Activated CD4-positive, alpha-beta memory T cell treated with anti-CD3 and anti-CD28 coated beads for 36 hours (primary cell): ENCODE data around the gene NAA10. TPM values are rescaled to one million over a fixed set of nuclear protein-coding genes. Genes with fewer than 3 reads are reported as not detected.
A peak's percentile ranks its signal among the peaks of the same experiment; 100 is the strongest.

ENCODE experiments used
- CTCF ChIA-PET: fragments of 350-600 bp; sonication (Branson Sonifier 250); formaldehyde crosslinking; loops from one replicate; lab custom pipeline; 2021; ENCODE audit warnings: antibody characterized with exemption, inconsistent platforms; lab: Charles Lee
- POLR2A ChIA-PET: fragments of 350-600 bp; sonication (Branson Sonifier 250); formaldehyde crosslinking; loops from one replicate; lab custom pipeline; 2021; ENCODE audit warnings: antibody characterized with exemption; lab: Charles Lee
- DNase-seq: peaks from one replicate; pipeline ENCODE4 v3.0.0-alpha.2; 2020
- H3K27ac Mint-ChIP-seq: one replicate; pipeline ENCODE4 v1.8.0; 2021; ENCODE audit warnings: mixed read lengths
- H3K27me3 Mint-ChIP-seq: one replicate; pipeline ENCODE4 v1.8.0; 2021; ENCODE audit warnings: mixed read lengths
- H3K36me3 Mint-ChIP-seq: one replicate; pipeline ENCODE4 v1.8.0; 2021; ENCODE audit warnings: mixed read lengths
- H3K4me1 Mint-ChIP-seq: one replicate; pipeline ENCODE4 v1.8.0; 2021; ENCODE audit warnings: low read depth, mixed read lengths
- H3K4me3 Mint-ChIP-seq: one replicate; pipeline ENCODE4 v1.8.0; 2021; ENCODE audit warnings: mild to moderate bottlenecking, mixed read lengths
- H3K9me3 Mint-ChIP-seq: one replicate; pipeline ENCODE4 v1.8.0; 2021; ENCODE audit warnings: mixed read lengths
- intact Hi-C: fragments of 100-400 bp; cut with micrococcal nuclease; formaldehyde crosslinking; loops from one replicate; pipeline ENCODE4 v1.15.1; 2023
- total RNA-seq, 2 experiments: library from RNA; stranded (reverse); gene quantifications; one replicate each; pipeline ENCODE4 v1.2.3, GENCODE V29; 2021

Gene NAA10
- total RNA-seq, 2 experiments from 2014 or later = 106 to 115 TPM

- Mint-ChIP-seq H3K4me3 (peak overlapping the region; percentile 100), H3K27me3 (no peaks in the 10 kb centered on the region), H3K4me1 (peaks cover 25% of the 10 kb centered on the region), H3K36me3 (peaks cover 25% of the 10 kb centered on the region), H3K27ac (peak overlapping the region; percentile 90), H3K9me3 (no peaks in the 10 kb centered on the region)
- ChIA-PET CTCF (interaction anchor here (1.0 to 3.5 kb wide), 5 partner anchors 14 to 206 kb away, joined by 3 to 31 read pairs (median 4); no protein-coding TSS in a partner anchor), POLR2A (interaction anchor here (1.1 to 8.7 kb wide), 4 partner anchors 8 to 433 kb away, joined by 3 to 68 read pairs (median 4); partner anchors contain the start of gene ARHGAP4)
- intact Hi-C loops = loop anchor here (2.0 to 5.0 kb wide), 2 partner anchors 19 to 56 kb away; no protein-coding TSS in a partner anchor
- no peak for DNase-seq
Observed at GRCh38 chrX:153966283-153966688, 31.4 kb upstream of the NAA10 start.

DNA sequence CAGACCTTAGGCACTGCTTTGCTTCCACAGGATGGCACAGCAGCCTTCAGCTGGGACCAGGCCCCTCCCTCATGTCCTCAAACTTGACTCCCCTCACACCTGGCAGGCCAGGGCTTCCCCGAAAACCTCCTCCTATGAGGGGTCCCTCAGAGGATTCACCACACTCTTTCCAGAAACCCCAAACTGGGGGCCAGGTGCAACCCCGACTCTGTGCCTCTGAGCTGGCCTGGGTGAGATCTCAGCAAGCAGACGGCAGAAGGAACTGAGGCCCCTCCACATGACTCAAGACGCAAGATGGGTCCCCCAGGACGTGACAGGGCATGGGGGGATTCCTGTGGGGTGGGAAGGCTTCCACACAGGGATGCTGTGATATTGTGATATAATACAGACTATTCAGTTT lies 30.6 kb upstream of the NAA10 start:
- intact Hi-C loops = loop anchor here (5.0 kb wide), 1 partner anchor 57 kb away; no protein-coding TSS in a partner anchor
- no peak for DNase-seq
- Mint-ChIP-seq H3K36me3 (peaks cover 23% of the 10 kb centered on the region), H3K27ac (peak overlapping the region; percentile 60), H3K9me3 (no peaks in the 10 kb centered on the region), H3K4me3 (no peak overlapping the region), H3K4me1 (peaks cover 25% of the 10 kb centered on the region), H3K27me3 (no peaks in the 10 kb centered on the region)
- POLR2A ChIA-PET = interaction anchor here (8.7 kb wide), 1 partner anchor 40 kb away, joined by 68 read pairs; the partner anchor contains the start of gene ARHGAP4
- CTCF ChIA-PET = no interaction called here

DNA sequence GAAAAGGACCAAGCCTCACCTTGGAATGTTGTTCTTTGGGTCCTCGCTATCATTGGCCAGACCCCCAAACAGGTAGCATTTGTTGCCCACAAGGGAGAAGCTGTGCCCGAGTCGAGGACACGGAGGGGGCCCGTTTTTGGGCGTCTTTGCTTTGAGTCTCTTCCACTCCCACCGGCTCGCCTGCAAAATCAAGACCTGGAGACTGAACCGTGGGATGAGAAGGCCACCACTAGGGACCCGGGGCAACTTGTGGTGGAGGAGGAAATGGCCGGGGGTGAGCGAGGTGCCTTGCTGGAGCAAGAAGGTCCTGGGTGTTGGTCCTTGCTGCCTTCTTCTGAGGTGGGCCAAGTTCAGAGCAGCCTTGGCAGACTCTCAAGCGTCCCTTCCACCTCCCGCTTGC lies 29.3 kb upstream of the NAA10 start:
- Mint-ChIP-seq H3K9me3 (no peaks in the 10 kb centered on the region), H3K36me3 (peaks cover 18% of the 10 kb centered on the region), H3K27ac (no peak overlapping the region), H3K4me3 (no peak overlapping the region), H3K27me3 (no peaks in the 10 kb centered on the region), H3K4me1 (peaks cover 25% of the 10 kb centered on the region)
- DNase-seq = no peak
- intact Hi-C loops = no loop called here
- POLR2A ChIA-PET = no interaction called here
- CTCF ChIA-PET = interaction anchor here (3.6 kb wide), 1 partner anchor 17 kb away, joined by 12 read pairs; no protein-coding TSS in a partner anchor

DNA sequence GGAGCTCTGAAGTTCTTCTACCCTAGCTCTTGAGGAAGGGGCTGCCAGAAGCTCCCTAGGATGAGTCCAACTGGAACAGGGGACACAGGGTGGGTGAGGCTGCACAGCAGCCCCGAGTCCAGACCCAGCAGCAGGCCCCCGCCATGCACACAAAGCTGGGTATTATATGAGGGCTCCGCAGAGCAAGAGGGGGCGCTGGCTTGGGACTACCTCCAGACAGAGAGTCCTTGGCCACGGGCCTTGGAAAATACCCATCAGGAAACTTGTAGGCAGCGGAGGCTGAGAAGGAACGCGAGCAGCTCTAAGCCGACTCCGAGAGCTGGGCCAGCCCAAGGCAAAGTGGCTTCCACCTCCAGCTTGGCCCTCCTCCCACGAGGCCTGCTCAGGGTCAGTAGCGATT lies 28.7 kb upstream of the NAA10 start:
- H3K27ac Mint-ChIP-seq = no peak overlapping the region
- no peak overlapping the region for H3K4me3 Mint-ChIP-seq
- intact Hi-C loops = no loop called here
- H3K27me3 Mint-ChIP-seq = no peaks in the 10 kb centered on the region
- H3K9me3 Mint-ChIP-seq = no peaks in the 10 kb centered on the region
- H3K4me1 Mint-ChIP-seq = peaks cover 25% of the 10 kb centered on the region
- POLR2A ChIA-PET = no interaction called here
- CTCF ChIA-PET = interaction anchor here (3.6 kb wide), 1 partner anchor 16 kb away, joined by 12 read pairs; no protein-coding TSS in a partner anchor
- no peak for DNase-seq
- H3K36me3 Mint-ChIP-seq = peaks cover 17% of the 10 kb centered on the region

DNA sequence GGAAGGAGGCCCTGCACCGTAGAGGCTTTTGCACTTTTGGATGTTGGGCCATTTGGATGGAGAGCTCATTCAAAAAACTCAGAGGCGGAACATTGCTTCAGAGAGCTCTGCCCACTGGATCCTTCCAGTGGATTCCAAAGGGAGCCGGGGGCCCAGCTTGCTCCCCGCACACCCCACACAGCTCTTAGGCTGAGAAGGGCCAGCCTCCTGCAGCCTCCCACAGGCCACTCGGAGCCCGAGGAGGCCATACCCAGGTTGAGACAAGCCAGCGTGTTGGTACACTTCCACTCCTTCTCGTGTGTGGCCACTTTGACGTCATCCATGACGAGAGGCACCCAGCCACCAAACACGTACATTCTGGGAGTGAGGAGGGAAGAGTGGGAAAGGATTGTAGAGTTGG lies 26.5 kb upstream of the NAA10 start:
- Mint-ChIP-seq H3K9me3 (no peaks in the 10 kb centered on the region), H3K36me3 (peaks cover 12% of the 10 kb centered on the region), H3K27me3 (no peaks in the 10 kb centered on the region), H3K4me3 (no peak overlapping the region), H3K4me1 (peaks cover 7% of the 10 kb centered on the region), H3K27ac (no peak overlapping the region)
- intact Hi-C loops = no loop called here
- POLR2A ChIA-PET = interaction anchor here (1.0 kb wide), 1 partner anchor 35 kb away, joined by 3 read pairs; the partner anchor contains the start of gene ARHGAP4
- CTCF ChIA-PET = interaction anchor here (3.6 kb wide), 1 partner anchor 14 kb away, joined by 12 read pairs; no protein-coding TSS in a partner anchor
- DNase-seq = no peak

DNA sequence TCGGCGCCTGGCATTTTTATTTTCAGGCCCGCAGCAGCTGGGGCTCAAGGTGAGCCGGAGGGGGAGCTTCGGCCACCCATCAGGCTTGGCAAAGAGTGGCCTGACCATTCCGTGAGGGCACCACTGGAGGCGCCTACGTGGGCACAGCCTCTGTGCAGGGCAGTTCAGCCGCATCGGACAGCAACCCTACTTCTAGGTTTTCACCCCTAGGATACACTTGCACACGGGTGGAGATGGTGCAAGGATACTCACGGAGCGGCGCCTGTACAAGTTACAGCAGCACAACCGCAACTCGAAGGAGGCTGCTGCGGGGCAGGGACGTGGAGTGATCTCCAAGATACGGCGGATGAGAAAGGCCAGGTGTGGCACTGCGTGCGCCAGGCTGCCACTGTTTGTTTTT lies 25.9 kb upstream of the NAA10 start:
- Mint-ChIP-seq H3K36me3 (peaks cover 15% of the 10 kb centered on the region), H3K27ac (no peak overlapping the region), H3K4me1 (peaks cover 3% of the 10 kb centered on the region), H3K4me3 (no peak overlapping the region), H3K27me3 (no peaks in the 10 kb centered on the region), H3K9me3 (no peaks in the 10 kb centered on the region)
- POLR2A ChIA-PET = no interaction called here
- no peak for DNase-seq
- CTCF ChIA-PET = interaction anchor here (3.6 kb wide), 1 partner anchor 13 kb away, joined by 12 read pairs; no protein-coding TSS in a partner anchor
- intact Hi-C loops = no loop called here

DNA sequence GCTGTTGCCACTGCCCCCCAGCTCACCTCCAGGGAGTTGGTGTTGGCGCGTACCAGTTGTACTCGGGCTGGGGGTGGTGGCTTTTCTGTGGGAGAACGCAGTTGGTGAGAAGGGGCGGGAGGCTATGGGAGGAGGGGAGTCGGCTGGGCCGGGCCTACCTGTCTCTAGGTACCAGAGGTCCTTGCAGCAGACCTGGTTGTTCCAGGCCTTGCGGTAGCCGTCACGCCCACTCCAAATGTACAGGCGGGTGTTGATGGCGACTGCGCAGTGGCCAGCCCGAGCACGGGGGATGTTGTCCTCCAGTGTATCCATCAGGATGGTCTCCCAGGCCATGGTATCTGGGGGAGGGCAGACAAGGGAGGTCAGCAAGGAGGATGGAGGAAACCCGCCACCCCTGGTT lies 25.2 kb upstream of the NAA10 start:
- Mint-ChIP-seq H3K27me3 (no peaks in the 10 kb centered on the region), H3K36me3 (peaks cover 15% of the 10 kb centered on the region), H3K27ac (no peak overlapping the region), H3K4me1 (no peaks in the 10 kb centered on the region), H3K9me3 (no peaks in the 10 kb centered on the region), H3K4me3 (no peak overlapping the region)
- CTCF ChIA-PET = no interaction called here
- POLR2A ChIA-PET = no interaction called here
- intact Hi-C loops = no loop called here
- no peak for DNase-seq

GRCh38 chrX:153959649-153960048 lies 24.8 kb upstream of the NAA10 start:
- Mint-ChIP-seq H3K4me1 (no peaks in the 10 kb centered on the region), H3K9me3 (no peaks in the 10 kb centered on the region), H3K36me3 (peaks cover 15% of the 10 kb centered on the region), H3K4me3 (no peak overlapping the region), H3K27me3 (no peaks in the 10 kb centered on the region), H3K27ac (no peak overlapping the region)
- intact Hi-C loops = no loop called here
- CTCF ChIA-PET = no interaction called here
- no peak for DNase-seq
- POLR2A ChIA-PET = no interaction called here

DNA sequence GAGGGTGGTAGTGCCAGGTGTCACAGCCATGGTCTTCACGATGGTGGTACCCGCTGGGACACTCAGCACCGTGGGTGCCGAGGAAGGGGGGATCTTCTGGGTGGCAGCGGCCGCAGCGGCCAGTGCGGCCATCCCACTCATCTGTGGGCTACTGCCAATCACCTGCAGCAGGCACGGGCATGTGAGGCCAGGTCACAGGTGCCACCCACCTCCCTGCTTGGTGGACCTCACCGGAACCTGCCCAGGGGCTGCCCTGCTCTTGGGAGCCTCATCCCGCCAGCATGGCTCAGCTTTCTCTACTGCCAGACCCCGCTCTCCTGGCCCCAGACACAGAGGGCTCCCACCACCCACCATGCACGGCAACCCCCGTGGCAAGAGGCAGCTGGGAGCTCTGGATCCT lies 23.8 kb upstream of the NAA10 start:
- Mint-ChIP-seq H3K9me3 (no peaks in the 10 kb centered on the region), H3K4me1 (no peaks in the 10 kb centered on the region), H3K36me3 (peaks cover 21% of the 10 kb centered on the region), H3K27ac (no peak overlapping the region), H3K27me3 (no peaks in the 10 kb centered on the region), H3K4me3 (no peak overlapping the region)
- DNase-seq = no peak
- POLR2A ChIA-PET = interaction anchor here (1.3 kb wide), 1 partner anchor 8 kb away, joined by 3 read pairs; no protein-coding TSS in a partner anchor
- intact Hi-C loops = no loop called here
- CTCF ChIA-PET = no interaction called here

GRCh38 chrX:153957224-153957623 lies 22.4 kb upstream of the NAA10 start:
- no peaks in the 10 kb centered on the region for H3K27me3 Mint-ChIP-seq
- H3K9me3 Mint-ChIP-seq = no peaks in the 10 kb centered on the region
- ChIA-PET CTCF (no interaction called here), POLR2A (interaction anchor here (1.3 kb wide), 1 partner anchor 9 kb away, joined by 3 read pairs; no protein-coding TSS in a partner anchor)
- H3K36me3 Mint-ChIP-seq = peaks cover 20% of the 10 kb centered on the region
- intact Hi-C loops = no loop called here
- DNase-seq = no peak
- peaks cover 4% of the 10 kb centered on the region for H3K4me1 Mint-ChIP-seq
- H3K4me3 Mint-ChIP-seq = no peak overlapping the region
- no peak overlapping the region for H3K27ac Mint-ChIP-seq

GRCh38 chrX:153956044-153956907 lies 21.4 kb upstream of the NAA10 start:
- Mint-ChIP-seq H3K27ac (no peak overlapping the region), H3K27me3 (no peaks in the 10 kb centered on the region), H3K4me1 (peaks cover 4% of the 10 kb centered on the region), H3K9me3 (no peaks in the 10 kb centered on the region), H3K4me3 (no peak overlapping the region), H3K36me3 (peaks cover 20% of the 10 kb centered on the region)
- no peak for DNase-seq
- ChIA-PET POLR2A (no interaction called here), CTCF (no interaction called here)
- intact Hi-C loops = no loop called here

DNA sequence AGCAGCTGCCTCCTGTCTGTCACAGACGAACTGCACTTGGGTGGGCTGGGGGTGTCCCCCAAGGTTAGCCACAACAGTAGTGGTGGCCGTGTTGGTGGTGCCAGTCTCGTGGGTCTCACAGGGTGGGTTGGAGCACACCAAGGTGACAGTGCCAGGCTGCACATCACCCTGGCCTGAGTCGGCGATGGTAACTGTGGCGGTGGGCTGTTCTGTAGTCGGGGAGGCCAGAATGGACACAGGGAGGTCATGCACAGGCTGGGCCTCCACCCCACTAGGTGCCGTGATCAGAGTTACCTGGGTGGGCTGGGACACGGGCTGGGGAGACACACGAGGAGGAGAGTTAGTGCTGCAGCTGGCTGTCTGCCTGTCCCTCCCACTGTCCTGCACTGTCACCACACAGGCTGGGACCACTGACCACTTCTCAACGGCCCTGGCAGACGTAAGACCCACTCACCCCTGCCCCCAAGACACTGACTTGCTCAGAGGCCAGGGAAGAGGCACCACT lies 20.4 kb upstream of the NAA10 start:
- intact Hi-C loops = no loop called here
- CTCF ChIA-PET = interaction anchor here (0.9 kb wide), 1 partner anchor 30 kb away, joined by 3 read pairs; the partner anchor contains the start of gene ARHGAP4
- Mint-ChIP-seq H3K27ac (peak overlapping the region; percentile 42), H3K9me3 (no peaks in the 10 kb centered on the region), H3K27me3 (no peaks in the 10 kb centered on the region), H3K4me1 (peaks cover 4% of the 10 kb centered on the region), H3K4me3 (no peak overlapping the region), H3K36me3 (peaks cover 24% of the 10 kb centered on the region)
- DNase-seq = no peak
- POLR2A ChIA-PET = no interaction called here
